IMR-90 (cell line): ENCODE results near the gene RAB36. TPM values are rescaled to one million over a fixed set of nuclear protein-coding genes. Genes with fewer than 3 reads are reported as not detected.

ENCODE experiments used
- ATAC-seq: fragments of 200-7000 bp; cut with Tn5 transposase; 2 replicates; pipeline ENCODE4 v1.9.1; 2020; ENCODE audit warnings: low read depth, mild to moderate bottlenecking, moderate library complexity
- BruUV-seq: library from RNA; stranded (reverse); fragments of 400-500 nt; replicated peaks from 2 replicates; lab custom pipeline; 2021; lab: Mats Ljungman, UMichigan
- CTCF ChIA-PET: fragments of 300-600 bp; formaldehyde crosslinking; extraction: SDS; loops from one replicate; lab custom pipeline; 2021; ENCODE audit warnings: antibody characterized with exemption; lab: Yijun Ruan, JAX
- POLR2A ChIA-PET: fragments of 300-600 bp; sonication (Branson Sonifier 250); formaldehyde crosslinking; loops from one replicate; lab custom pipeline; 2022; ENCODE audit warnings: antibody characterized with exemption; ENCODE audit not compliant: unreplicated experiment; lab: Charles Lee
- DNase-seq: peaks from one replicate; pipeline ENCODE4 v3.0.0; 2013
- H2AFZ ChIP-seq: replicated peaks from 2 replicates; pipeline ENCODE3; 2013; ENCODE audit warnings: low read length, mild to moderate bottlenecking; ENCODE audit not compliant: poor library complexity
- H2AK5ac ChIP-seq: 2 replicates; pipeline ENCODE4 v1.6.1; 2013; ENCODE audit warnings: low read depth, low read length, inconsistent platforms
- H2AK9ac ChIP-seq: replicated peaks from 2 replicates; pipeline ENCODE3; 2013; ENCODE audit warnings: mild to moderate bottlenecking, low read depth, low read length, moderate library complexity; ENCODE audit not compliant: poor library complexity
- H2BK120ac ChIP-seq: 2 replicates; pipeline ENCODE4 v1.6.1; 2013; ENCODE audit warnings: low read depth, low read length, inconsistent platforms
- H2BK15ac ChIP-seq: 3 replicates; pipeline ENCODE4 v1.6.1; 2013; ENCODE audit warnings: low read depth, low read length, inconsistent platforms
- H2BK20ac ChIP-seq: 2 replicates; pipeline ENCODE4 v1.6.1; 2013; ENCODE audit warnings: low read depth, mild to moderate bottlenecking, inconsistent platforms, low read length, moderate library complexity
- H2BK5ac ChIP-seq: 2 replicates; pipeline ENCODE4 v1.6.1; 2013; ENCODE audit warnings: mild to moderate bottlenecking, low read depth, low read length, inconsistent platforms; ENCODE audit not compliant: poor library complexity, severe bottlenecking
- H3K14ac ChIP-seq: replicated peaks from 2 replicates; pipeline ENCODE4 v1.6.1; 2013; ENCODE audit warnings: low read depth, low read length, inconsistent platforms
- H3K18ac ChIP-seq: 2 replicates; pipeline ENCODE4 v1.6.1; 2013; ENCODE audit warnings: low read depth, low read length, control low read depth
- H3K23ac ChIP-seq: 2 replicates; pipeline ENCODE4 v1.6.1; 2013; ENCODE audit warnings: low read depth, low read length, inconsistent platforms
- H3K27ac ChIP-seq: 2 replicates; pipeline ENCODE4 v1.5.1; 2013; ENCODE audit warnings: mild to moderate bottlenecking, control low read depth, low read length; ENCODE audit not compliant: insufficient read depth
- H3K27me3 ChIP-seq: 2 replicates; pipeline ENCODE4 v1.6.1; 2013; ENCODE audit warnings: low read length; ENCODE audit not compliant: control insufficient read depth, insufficient read depth
- H3K36me3 ChIP-seq: 2 replicates; pipeline ENCODE4 v1.6.1; 2013; ENCODE audit warnings: low read length, mixed read lengths; ENCODE audit not compliant: control insufficient read depth, insufficient read depth
- H3K4ac ChIP-seq: 2 replicates; pipeline ENCODE4 v1.6.1; 2013; ENCODE audit warnings: low read depth, low read length, inconsistent platforms
- H3K4me1 ChIP-seq: 2 replicates; pipeline ENCODE4 v1.6.1; 2013; ENCODE audit warnings: low read length, mixed read lengths; ENCODE audit not compliant: control insufficient read depth, insufficient read depth
- H3K4me2 ChIP-seq: 2 replicates; pipeline ENCODE4 v1.6.1; 2013; ENCODE audit warnings: low read depth, mild to moderate bottlenecking, control low read depth, low read length, moderate library complexity
- H3K4me3 ChIP-seq: 2 replicates; pipeline ENCODE4 v1.5.1; 2013; ENCODE audit warnings: low read depth, mild to moderate bottlenecking, control low read depth, low read length, moderate library complexity; ENCODE audit not compliant: insufficient read depth
- H3K56ac ChIP-seq: 2 replicates; pipeline ENCODE4 v1.6.1; 2013; ENCODE audit warnings: low read length, inconsistent platforms; ENCODE audit not compliant: insufficient read depth; ENCODE audit errors: extremely low read depth
- H3K79me1 ChIP-seq, 2 experiments: 2 replicates each; pipeline ENCODE4 v1.6.1; 2013; ENCODE audit warnings: low read length in 2 of 2, inconsistent platforms in 1 of 2, low read depth in 1 of 2
- H3K9ac ChIP-seq: 2 replicates; pipeline ENCODE4 v1.6.1; 2013; ENCODE audit warnings: low read depth, low read length, control low read depth
- H3K9me1 ChIP-seq: 2 replicates; pipeline ENCODE4 v1.6.1; 2013; ENCODE audit warnings: low read length, inconsistent platforms; ENCODE audit not compliant: insufficient read depth
- H3K9me3 ChIP-seq: 2 replicates; pipeline ENCODE4 v1.6.1; 2013; ENCODE audit warnings: low read length; ENCODE audit not compliant: control insufficient read depth, insufficient read depth
- H4K20me1 ChIP-seq: 2 replicates; pipeline ENCODE4 v1.6.1; 2013; ENCODE audit warnings: low read length, inconsistent platforms; ENCODE audit not compliant: insufficient read depth
- H4K5ac ChIP-seq: 2 replicates; pipeline ENCODE4 v1.6.1; 2013; ENCODE audit warnings: mild to moderate bottlenecking, low read depth, low read length, control low read depth
- H4K8ac ChIP-seq, 2 experiments: 2 replicates each; pipeline ENCODE4 v1.6.1; 2013; ENCODE audit warnings: low read depth in 2 of 2, low read length in 2 of 2, control low read depth in 1 of 2, inconsistent platforms in 1 of 2
- H4K91ac ChIP-seq: 2 replicates; pipeline ENCODE4 v1.6.1; 2013; ENCODE audit warnings: low read depth, low read length, inconsistent platforms; ENCODE audit not compliant: insufficient read depth
- BHLHE40 ChIP-seq: fragments of 150-350 bp; IDR thresholded peaks from 2 replicates; pipeline ENCODE4 v1.6.1; 2016; ENCODE audit warnings: mild to moderate bottlenecking, low read depth, low read length
- CEBPB ChIP-seq: IDR thresholded peaks from 2 replicates; pipeline ENCODE4 v1.6.1; 2012; ENCODE audit warnings: low read depth, low read length, improper control_type of control experiment
- CHD1 ChIP-seq: IDR thresholded peaks from 2 replicates; pipeline ENCODE4 v1.6.1; 2012; ENCODE audit warnings: low read depth, low read length, improper control_type of control experiment
- ELK1 ChIP-seq: fragments of 150-350 bp; IDR thresholded peaks from 2 replicates; pipeline ENCODE4 v1.6.1; 2016; ENCODE audit warnings: low read depth, mild to moderate bottlenecking, low read length, moderate library complexity, borderline replicate concordance
- FOS ChIP-seq: fragments of 150-350 bp; IDR thresholded peaks from 2 replicates; pipeline ENCODE4 v1.6.1; 2016; ENCODE audit warnings: low read depth, low read length
- MAFK ChIP-seq: IDR thresholded peaks from 2 replicates; pipeline ENCODE4 v1.6.1; 2012; ENCODE audit warnings: low read depth, low read length, improper control_type of control experiment
- MXI1 ChIP-seq: IDR thresholded peaks from 2 replicates; pipeline ENCODE4 v1.6.1; 2012; ENCODE audit warnings: low read depth, mild to moderate bottlenecking, low read length, moderate library complexity, borderline replicate concordance
- NFE2L2 ChIP-seq: fragments of 150-350 bp; IDR thresholded peaks from 2 replicates; pipeline ENCODE4 v1.6.1; 2016; ENCODE audit warnings: low read depth, mild to moderate bottlenecking, low read length
- POLR2A ChIP-seq: IDR thresholded peaks from 2 replicates; pipeline ENCODE4 v1.6.1; 2012; ENCODE audit warnings: mild to moderate bottlenecking, low read depth, low read length
- RAD21 ChIP-seq: IDR thresholded peaks from 2 replicates; pipeline ENCODE4 v1.6.1; 2012; ENCODE audit warnings: low read length, improper control_type of control experiment
- RCOR1 ChIP-seq: IDR thresholded peaks from 2 replicates; pipeline ENCODE4 v1.6.1; 2012; ENCODE audit warnings: mild to moderate bottlenecking, low read length, improper control_type of control experiment; ENCODE audit not compliant: insufficient replicate concordance
- RFX5 ChIP-seq: IDR thresholded peaks from 2 replicates; pipeline ENCODE4 v1.8.0; 2012; ENCODE audit warnings: low read depth, mild to moderate bottlenecking, low read length, moderate library complexity
- USF2 ChIP-seq: fragments of 150-350 bp; IDR thresholded peaks from 2 replicates; pipeline ENCODE4 v1.6.1; 2017; ENCODE audit warnings: mild to moderate bottlenecking, antibody characterized with exemption, low read length, low read depth
- WGBS, 2 experiments: methylation state at CpG; one replicate each; pipeline versions ENCODE4 v1.1.5 to v1.1.7; 2013; ENCODE audit warnings: missing lambda C conversion rate in 2 of 2; ENCODE audit not compliant: insufficient read length in 1 of 2; ENCODE audit errors: extremely low coverage in 2 of 2; 5-methylcytosine and 5-hydroxymethylcytosine counted together
- dilution Hi-C: fragments of 300-500 bp; cut with HindIII; formaldehyde crosslinking; loops from one replicate; pipeline ENCODE4 v1.14.3; 2018; ENCODE audit warnings: low sequenced_read_pairs; ENCODE audit not compliant: unreplicated experiment
- in situ Hi-C: fragments of 300-500 bp; cut with MboI; formaldehyde crosslinking; loops from 3 replicates; pipeline ENCODE4 v1.14.3; 2019; ENCODE audit warnings: low sequenced_read_pairs, inconsistent platforms, mixed read lengths
- intact Hi-C: fragments of 100-400 bp; cut with micrococcal nuclease; formaldehyde crosslinking; loops from 2 replicates; pipeline ENCODE4 v1.10.0; 2022
- polyA plus RNA-seq, 3 experiments: library from polyadenylated mRNA; depleted of rRNA; stranded (reverse); fragments of >200 nt; gene quantifications; 2 replicates each; pipeline ENCODE4 v1.2.3, GENCODE V29; 2012; ENCODE audit warnings: low replicate concordance in 1 of 3
- total RNA-seq: library from RNA; depleted of rRNA; stranded (reverse); fragments of >200 nt; gene quantifications from 2 replicates; pipeline ENCODE4 v1.2.3, GENCODE V29; 2012

Gene RAB36
- total and polyA plus RNA-seq, 2 of the 4 experiments (the other 2 are of a cell fraction) = 3.6 to 4.0 TPM

GRCh38 chr22:23124611-23125511 is 20.4 kb upstream of the RAB36 start (continued):
- TF ChIP-seq BHLHE40 (no peak), MXI1 (no peak)

- no peak overlapping the region for H3K14ac ChIP-seq
- in situ Hi-C loops = loop anchor here (5.0 to 10.0 kb wide), 2 partner anchors 173 to 271 kb away; no protein-coding TSS in a partner anchor
- no peak overlapping the region for H2BK120ac ChIP-seq
- H3K36me3 ChIP-seq = no peaks in the 10 kb centered on the region
- no peak overlapping the region for H2AFZ ChIP-seq
- no peak overlapping the region for H3K56ac ChIP-seq
- CTCF ChIA-PET = no interaction called here
- H4K8ac ChIP-seq = no peak overlapping the region
- no peak overlapping the region for H2BK5ac ChIP-seq
- DNase-seq (no peak), ATAC-seq (no peak)
- H3K27ac ChIP-seq = no peak overlapping the region
- no peak overlapping the region for H3K4me3 ChIP-seq
- H2BK15ac ChIP-seq = no peak overlapping the region
- no peak overlapping the region for H3K18ac ChIP-seq
- intact Hi-C loops = loop anchor here (5.0 kb wide), 1 partner anchor 278 kb away; no protein-coding TSS in a partner anchor
- H2BK20ac ChIP-seq = no peak overlapping the region
- no TSS peak for BruUV-seq
- POLR2A ChIA-PET = no interaction called here
- dilution Hi-C loops = no loop called here
- WGBS, 2 experiments = no CpG with 5 or more reads among the region's 18 CpGs
- H3K4me1 ChIP-seq = peaks cover 3% of the 10 kb centered on the region; the same call in 1 of the 2 replicates
- no peak overlapping the region for H4K91ac ChIP-seq
- no peaks in the 10 kb centered on the region for H3K79me1 ChIP-seq
- H3K9me3 ChIP-seq = no peaks in the 10 kb centered on the region
- no peak overlapping the region for H2AK5ac ChIP-seq
- no peak overlapping the region for H3K23ac ChIP-seq
- no peak overlapping the region for H3K4me2 ChIP-seq
- H4K20me1 ChIP-seq = no peaks in the 10 kb centered on the region
- H3K9ac ChIP-seq = no peak overlapping the region
- H3K9me1 ChIP-seq = no peaks in the 10 kb centered on the region
- H3K4ac ChIP-seq = no peak overlapping the region
- peaks cover 8% of the 10 kb centered on the region; the same call in 1 of the 2 replicates for H3K27me3 ChIP-seq
- H4K5ac ChIP-seq = no peak overlapping the region
- no peak overlapping the region for H2AK9ac ChIP-seq
- no peak for TF ChIP-seq FOS
- TF ChIP-seq CHD1 = no peak
- TF ChIP-seq NFE2L2 = no peak
- TF ChIP-seq RAD21 = no peak
- TF ChIP-seq CEBPB = no peak
- TF ChIP-seq BHLHE40 = no peak
- TF ChIP-seq MAFK = no peak
- no peak for TF ChIP-seq POLR2A
- TF ChIP-seq ELK1 = no peak
- no peak for TF ChIP-seq USF2
- no peak for TF ChIP-seq RCOR1
- no peak for TF ChIP-seq RFX5
Observed at GRCh38 chr22:23125512-23126103, 19.7 kb upstream of the RAB36 start.
